Measurements from ENCODE around the gene TCF21.
"Not testable (repeated sequence)": the region's sequence is repeated elsewhere in the genome, so short reads cannot be mapped to it uniquely, and the experiment has no call there.

TCF21 gene

DNA sequence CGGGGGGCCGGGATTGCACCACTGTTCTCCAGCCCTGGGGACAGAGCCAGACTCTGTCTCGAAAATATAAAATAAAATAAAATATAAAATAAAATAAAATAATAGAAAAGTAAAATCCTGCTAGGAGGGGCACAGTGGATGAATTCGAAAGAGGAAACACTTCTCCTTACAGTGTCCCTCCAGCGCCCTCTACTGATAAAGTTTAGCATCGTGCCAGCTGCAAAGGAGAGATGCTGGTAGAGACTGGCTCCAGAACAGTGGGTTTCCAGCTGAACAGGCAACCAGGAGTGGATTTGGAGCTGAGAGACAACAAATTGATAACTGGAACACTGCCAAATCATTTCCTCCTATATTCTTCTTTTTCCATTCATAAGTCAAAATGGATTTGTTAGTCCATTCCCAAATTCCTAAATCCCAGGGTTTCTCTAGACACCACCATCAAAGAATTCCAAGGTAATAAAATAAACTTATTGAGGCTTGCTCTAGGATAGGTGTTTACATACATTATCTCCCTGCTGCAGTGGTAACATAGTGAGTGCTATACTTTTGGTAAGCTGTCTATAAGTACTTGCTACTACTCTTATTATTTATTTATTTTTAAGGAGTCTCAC lies 32.4 kb downstream of the TCF21 start:
- DNase-seq (ENCODE audit: extremely low read depth in 1 of 2, low read depth in 1 of 2) = peak; percentile 7 to 37

DNA sequence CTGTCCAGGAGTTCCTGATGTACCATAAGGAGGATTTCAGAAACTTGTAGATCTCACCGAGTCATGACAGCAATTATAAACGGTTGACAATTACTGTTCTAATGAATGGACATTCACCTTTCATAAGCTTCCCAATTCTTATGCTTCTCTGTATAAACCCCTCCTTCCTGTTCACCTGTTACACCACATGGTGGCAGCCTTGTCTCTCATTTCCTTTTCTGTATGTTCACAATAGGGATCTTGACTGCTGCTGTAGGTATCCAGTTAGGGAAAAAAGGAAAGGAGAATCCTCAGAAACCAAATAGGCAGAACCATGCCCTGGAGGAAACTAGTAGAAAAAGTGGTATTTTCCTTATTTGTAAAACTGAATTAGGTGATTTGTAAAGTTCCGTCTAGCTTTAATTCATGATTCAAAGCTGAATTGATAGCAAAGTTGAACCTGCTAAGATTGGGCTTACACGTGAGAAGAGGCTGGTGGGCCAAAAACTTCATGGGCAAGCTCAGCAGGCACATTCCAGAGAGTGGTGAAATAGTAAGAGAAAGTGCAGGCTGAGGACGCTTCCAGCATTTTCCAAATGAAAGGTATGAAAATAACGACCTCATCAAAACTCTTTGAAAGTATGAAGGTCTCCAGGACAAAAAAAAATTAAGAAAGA lies 35.2 kb downstream of the TCF21 start:
- DNase-seq (ENCODE audit: extremely low read depth in 1 of 2, low read depth in 1 of 2) = peak; percentile 16 to 27

DNA sequence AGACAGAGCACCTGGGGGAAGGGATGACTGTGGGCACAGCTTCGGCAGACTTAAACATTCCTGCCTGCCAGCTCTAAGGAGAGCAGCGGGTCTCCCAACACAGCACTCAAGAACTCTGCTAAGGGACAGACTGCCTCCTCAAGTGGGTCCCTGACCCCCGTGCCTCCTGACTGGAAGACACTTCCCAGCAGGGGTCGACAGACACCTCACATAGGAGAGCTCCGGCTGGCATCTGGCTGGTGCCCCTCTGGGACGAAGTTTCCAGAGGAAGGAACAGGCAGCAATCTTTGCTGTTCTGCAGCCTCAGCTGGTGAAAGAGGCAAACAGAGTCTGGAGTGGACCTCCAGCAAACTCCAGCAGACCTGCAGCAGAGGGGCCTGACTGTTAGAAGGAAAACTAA lies 42.3 kb downstream of the TCF21 start:
- not testable (repeated sequence) for DNase-seq (ENCODE audit: extremely low read depth in 1 of 2, low read depth in 1 of 2)

DNA sequence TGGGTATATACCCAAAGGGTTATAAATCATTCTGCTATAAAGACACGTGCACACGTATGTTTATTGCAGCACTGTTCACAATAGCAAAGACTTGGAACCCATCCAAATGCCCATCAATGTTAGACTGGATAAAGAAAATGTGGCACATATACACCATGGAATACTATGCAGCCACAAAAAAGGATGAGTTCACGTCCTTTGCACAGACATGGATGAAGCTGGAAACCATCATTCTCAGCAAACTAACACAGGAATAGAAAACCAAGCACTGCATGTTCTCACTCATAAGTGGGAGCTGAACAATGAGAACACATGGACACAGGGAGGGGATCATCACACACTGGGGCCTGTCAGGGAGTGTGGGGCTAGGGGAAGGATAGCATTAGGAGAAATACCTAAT lies 47.4 kb downstream of the TCF21 start:
- DNase-seq (ENCODE audit: extremely low read depth in 1 of 2, low read depth in 1 of 2) = not testable (repeated sequence)

DNA sequence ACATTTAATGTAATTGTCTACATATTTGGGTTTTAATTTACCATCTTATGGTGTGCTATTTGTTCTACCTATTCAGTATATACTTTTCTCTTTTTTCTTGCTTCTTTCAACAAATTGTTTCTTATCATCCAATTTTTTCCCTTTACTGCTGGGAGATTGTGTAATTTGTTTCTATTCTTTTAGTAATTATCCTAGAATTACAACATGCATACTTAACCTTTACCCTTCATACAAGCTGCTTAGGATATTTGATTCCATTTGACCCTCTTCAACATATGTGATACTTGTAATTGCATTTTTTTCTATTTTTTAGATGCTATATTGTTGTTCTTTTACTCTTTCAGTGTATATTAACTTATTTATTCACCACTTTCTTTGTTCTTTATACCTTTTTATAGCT lies 49.0 kb downstream of the TCF21 start:
- no peak for DNase-seq (ENCODE audit: extremely low read depth in 1 of 2, low read depth in 1 of 2)

DNA sequence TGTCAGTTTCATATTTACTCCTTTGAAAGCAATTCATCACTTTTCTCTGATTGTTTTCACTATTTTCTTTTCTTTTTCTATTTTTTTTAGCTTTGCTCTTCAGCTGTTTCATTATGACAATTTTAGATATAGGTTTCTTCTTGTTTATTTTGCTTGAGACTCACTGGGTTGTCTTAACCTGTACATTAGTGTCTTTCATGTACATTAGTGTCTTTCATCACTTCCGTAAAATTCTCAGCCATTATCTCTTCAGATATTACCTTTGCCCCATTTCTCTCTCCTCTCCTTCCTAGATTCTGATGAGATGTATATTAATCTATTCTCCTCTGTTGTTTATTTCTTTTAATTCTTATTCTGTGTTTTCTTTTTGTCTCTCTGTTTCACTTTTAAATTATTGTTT lies 49.6 kb downstream of the TCF21 start:
- no peak for DNase-seq (ENCODE audit: extremely low read depth in 1 of 2, low read depth in 1 of 2)

DNA sequence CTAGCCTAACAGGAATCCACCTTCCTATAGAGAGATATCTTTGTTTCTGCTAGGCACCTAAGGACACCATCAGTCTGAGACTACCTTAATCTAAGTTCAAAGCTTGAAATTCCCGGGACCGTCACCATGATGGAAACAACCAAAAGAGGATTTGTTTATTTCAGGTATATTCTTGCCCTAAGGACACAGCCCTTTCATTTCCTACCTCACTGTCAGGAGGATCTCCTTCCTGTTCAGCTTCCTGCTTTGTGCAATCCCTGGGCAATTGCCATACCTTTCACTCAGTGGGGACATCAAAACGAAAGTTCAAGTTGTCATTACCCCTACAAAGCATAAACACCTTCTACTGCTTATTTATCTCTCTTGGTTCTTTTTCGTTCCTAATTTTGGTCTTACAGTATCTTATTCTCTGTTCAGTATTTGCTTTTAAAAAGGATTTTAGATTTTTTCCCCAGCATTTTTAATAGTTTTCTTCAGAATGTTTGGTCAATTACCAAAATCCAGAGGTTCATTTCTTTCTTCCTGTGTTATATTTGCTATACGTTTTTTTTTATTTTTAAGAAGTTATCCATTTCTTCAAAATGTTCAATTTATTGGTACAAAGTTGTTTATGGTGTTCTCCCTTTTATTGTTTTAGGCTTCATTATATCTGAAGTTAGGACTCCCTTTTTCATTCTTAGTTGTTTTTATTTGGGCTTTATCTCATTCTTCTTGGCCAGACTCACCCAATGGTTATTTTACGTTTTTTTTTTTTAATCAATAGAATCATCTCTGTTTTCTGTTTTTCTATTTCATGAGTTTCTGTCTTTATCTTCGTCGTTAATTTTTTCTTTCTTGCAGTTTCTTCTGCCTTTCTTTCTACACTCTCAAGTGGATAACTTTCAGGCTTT lies 51.1 kb downstream of the TCF21 start:
- no peak for DNase-seq (ENCODE audit: extremely low read depth in 1 of 2, low read depth in 1 of 2)

All from activated CD8-positive, alpha-beta memory T cell treated with anti-CD3 and anti-CD28 coated beads for 1 hour (primary cell).